ENCODE data around the gene INPP5A.

The INPP5A gene

GRCh38 chr10:132764108-132764507 is 226.5 kb downstream of the INPP5A start:
- no peak for DNase-seq (ENCODE audit: low read depth in 1 of 2, low spot score in 1 of 2)
- TF ChIP-seq SPI1 (IDR thresholded peaks at IDR 0.05; ENCODE audit: borderline replicate concordance, low read depth) (no peak), POLR2AphosphoS5 (IDR thresholded peaks at IDR 0.05; ENCODE audit: low read depth) (no peak), CTCF (IDR thresholded peaks at IDR 0.05; ENCODE audit: insufficient read depth, low read length) (no peak), GABPA (IDR thresholded peaks at IDR 0.05; ENCODE audit: low read depth) (no peak), REST (IDR thresholded peaks at IDR 0.05; ENCODE audit: insufficient replicate concordance, low read depth) (no peak)
- no peak overlapping the region for H3K4me3 ChIP-seq (replicated peaks; ENCODE audit: insufficient read depth, low read length)
- H3K27ac ChIP-seq (replicated peaks), result no peak overlapping the region
- no peaks in the 10 kb centered on the region for H3K27me3 ChIP-seq (ENCODE audit: insufficient read depth, poor library complexity, severe bottlenecking)

GRCh38 chr10:132765435-132765834 is 227.8 kb downstream of the INPP5A start:
- Histone ChIP-seq H3K27ac (replicated peaks) (no peak overlapping the region), H3K27me3 (ENCODE audit: insufficient read depth, poor library complexity, severe bottlenecking) (no peaks in the 10 kb centered on the region), H3K4me3 (replicated peaks; ENCODE audit: insufficient read depth, low read length) (no peak overlapping the region)
- TF ChIP-seq SPI1 (IDR thresholded peaks at IDR 0.05; ENCODE audit: borderline replicate concordance, low read depth) (no peak), CTCF (IDR thresholded peaks at IDR 0.05; ENCODE audit: insufficient read depth, low read length) (no peak), REST (IDR thresholded peaks at IDR 0.05; ENCODE audit: insufficient replicate concordance, low read depth) (no peak), GABPA (IDR thresholded peaks at IDR 0.05; ENCODE audit: low read depth) (no peak), POLR2AphosphoS5 (IDR thresholded peaks at IDR 0.05; ENCODE audit: low read depth) (no peak)
- no peak for DNase-seq (ENCODE audit: low read depth in 1 of 2, low spot score in 1 of 2)

GRCh38 chr10:132766291-132766690 is 228.7 kb downstream of the INPP5A start:
- no peaks in the 10 kb centered on the region for H3K27me3 ChIP-seq (ENCODE audit: insufficient read depth, poor library complexity, severe bottlenecking)
- H3K27ac ChIP-seq (replicated peaks), result no peak overlapping the region
- no peak overlapping the region for H3K4me3 ChIP-seq (replicated peaks; ENCODE audit: insufficient read depth, low read length)
- DNase-seq (ENCODE audit: low read depth in 1 of 2, low spot score in 1 of 2), result no peak
- TF ChIP-seq GABPA (IDR thresholded peaks at IDR 0.05; ENCODE audit: low read depth) (no peak), CTCF (IDR thresholded peaks at IDR 0.05; ENCODE audit: insufficient read depth, low read length) (no peak), POLR2AphosphoS5 (IDR thresholded peaks at IDR 0.05; ENCODE audit: low read depth) (no peak)
